ENCODE measurements around the gene PIK3R3.

The PIK3R3 gene

DNA sequence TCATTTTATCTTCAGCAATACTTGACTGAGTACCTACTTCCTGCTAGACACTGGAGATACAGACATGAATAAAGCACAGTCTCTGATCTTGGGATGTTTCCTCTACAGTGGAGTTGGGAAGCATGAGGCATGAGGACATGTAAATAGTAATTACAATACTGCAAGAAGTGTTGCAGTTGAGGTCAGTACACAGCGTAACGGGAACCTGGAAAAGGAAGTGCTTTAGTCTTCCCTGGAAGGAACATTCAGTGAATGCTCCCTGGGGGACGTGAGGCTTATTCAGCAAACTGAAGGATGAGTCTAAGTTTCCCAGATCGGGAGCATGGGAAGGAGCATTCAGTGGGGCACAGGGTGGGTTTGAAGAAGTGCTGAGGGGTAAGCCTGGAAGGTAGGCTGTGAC lies 112.4 kb downstream of the PIK3R3 start:
- no peak for DNase-seq

DNA sequence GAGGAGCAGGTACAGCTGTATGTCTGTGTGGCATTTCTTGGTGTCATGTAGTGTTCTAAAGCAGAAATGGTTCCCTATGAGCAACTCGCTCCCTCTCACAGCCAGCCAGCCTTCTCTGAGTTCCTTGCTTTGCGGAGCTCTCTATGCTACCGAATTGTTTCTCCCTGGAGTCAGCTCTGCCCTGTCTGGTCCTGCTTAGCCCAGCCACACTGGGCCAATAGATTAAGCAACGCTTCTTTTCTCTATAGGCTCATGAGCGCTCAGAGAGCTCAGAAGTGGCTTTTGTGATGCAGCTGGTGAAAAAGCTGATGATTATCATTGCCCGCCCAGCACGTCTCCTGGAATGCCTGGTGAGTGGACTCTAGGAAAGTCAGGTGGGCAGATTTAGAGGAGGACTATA lies 113.1 kb downstream of the PIK3R3 start:
- DNase-seq, result no peak

DNA sequence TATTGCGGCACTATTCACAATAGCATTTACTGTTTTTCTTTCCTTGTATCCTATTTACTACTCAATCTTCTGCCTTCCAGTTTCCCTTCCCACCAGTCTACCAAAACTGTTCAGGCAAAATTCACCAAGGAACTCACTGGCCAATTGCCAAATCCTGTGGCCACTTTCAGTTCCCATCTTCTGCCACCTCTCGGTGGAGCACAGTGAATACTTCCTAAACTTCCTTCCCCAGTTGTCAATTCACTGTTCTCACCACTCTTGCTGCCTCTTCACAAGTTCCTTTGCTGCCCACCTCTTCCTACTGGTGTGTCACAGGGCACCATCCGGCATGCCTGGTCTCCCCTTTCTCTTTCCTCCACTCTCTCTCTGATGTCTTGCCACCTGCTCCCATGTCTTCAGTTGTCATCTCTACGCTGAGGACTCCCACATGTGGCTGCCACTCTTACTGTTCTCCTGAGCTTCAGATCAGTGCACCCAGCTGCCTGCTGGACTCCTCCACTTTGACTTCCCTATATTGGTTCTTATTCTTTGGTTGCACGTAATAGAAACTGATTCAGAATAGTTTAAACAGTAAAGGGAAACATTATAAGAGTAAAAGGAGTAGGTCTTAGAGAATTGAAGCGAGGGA lies 114.4 kb downstream of the PIK3R3 start:
- DNase-seq, result no peak

DNA sequence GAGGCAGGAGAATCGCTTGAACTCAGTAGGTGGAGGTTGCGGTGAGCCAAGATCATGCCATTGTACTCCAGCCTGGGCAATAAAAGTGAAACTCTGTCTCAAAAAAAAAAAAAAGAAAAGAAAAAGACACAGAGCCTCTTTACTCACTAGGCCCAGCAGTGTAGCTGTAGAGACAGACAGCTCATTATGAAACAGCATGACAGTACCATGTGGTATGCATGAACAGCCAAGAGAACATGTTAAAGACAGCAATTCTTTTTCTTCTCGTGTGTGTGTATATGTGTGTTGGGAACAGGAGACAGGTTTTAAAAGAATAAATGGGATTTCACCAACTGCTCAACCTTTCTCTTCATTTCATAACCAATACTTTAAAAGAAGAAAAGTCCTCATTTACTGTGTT lies 118.8 kb downstream of the PIK3R3 start:
- no peak for DNase-seq

DNA sequence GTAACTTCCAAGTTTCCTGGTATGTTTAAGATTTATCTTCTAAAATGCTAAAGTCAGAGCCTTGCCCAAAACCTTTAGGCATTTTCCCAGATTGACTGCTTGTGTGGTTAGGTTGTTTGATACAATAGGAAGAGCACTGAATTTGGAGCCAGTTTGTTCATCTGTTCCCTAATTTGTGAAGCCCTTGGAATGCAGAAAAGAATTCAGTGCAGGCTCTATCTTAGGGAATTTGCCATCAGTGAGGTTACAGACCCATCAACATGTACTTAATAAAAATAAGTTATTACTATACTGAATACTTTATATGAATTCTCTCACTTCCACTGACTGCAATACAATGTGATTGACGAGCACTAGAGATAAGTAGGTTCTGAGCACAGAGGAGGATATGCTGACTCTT lies 120.2 kb downstream of the PIK3R3 start:
- no peak for DNase-seq

DNA sequence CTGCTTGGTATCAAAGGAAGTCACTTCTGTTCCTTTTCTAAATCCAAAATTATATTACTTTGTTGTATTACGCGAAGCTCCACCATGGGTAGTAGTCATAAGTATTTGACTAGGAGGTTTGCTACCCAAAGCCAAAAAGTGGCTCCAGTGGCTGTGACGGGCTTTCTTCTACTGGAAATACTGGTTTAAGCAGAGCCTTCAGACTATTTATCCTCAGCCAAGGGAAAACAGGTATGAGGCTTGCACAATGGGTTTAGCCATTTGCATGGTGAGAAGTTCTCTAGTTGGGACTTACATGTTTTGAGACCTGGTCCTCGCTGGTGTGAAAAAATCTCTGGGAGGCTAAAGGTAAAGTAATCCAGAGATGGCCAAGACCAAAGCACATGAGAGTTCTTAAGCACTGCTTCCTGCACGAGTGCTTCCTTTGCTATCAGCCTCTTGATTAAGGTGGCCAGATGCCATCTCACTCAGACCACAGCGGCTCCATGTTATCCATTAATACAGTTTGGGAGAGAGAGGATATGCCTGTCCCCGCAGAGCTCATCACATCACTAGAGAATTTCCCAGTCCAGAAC lies 121.2 kb downstream of the PIK3R3 start:
- DNase-seq, result no peak

DNA sequence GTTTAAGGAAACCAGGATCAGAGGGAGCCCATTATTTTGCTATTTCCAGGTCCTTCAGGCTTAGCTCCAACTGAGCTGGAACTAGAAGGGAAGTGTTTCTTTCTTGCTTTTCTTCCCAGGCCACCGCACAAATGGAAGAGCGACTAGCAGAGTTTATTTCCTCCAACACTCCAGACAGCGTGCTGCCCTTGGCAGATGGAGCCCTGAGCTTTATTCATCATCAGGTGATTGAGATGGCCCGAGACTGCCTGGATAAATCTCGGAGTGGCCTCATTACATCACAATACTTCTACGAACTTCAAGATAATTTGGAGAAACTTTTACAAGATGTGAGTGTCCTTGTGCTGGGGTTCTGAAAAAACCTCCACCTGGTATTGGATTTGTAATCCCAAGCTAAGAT lies 121.8 kb downstream of the PIK3R3 start:
- no peak for DNase-seq

DNA sequence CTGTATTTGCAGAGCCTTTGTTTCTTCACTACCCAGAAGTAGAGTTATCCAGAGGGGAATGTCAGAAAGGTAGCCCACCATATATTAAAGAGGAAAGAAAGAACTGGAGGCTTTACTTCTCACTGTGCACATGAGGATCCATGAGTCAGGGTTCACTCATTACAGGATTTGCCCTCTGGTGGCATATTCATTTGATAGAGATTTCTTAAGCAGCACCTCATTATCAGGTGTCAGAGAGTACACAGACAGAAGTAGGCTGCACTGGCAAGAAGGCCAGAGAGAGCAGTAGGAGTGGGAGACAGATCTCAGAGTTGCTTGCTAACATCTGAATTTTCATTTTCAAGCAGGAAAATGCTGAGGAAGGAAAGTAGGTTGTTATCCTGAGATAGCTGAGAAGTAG lies 123.8 kb downstream of the PIK3R3 start:
- no peak for DNase-seq

DNA sequence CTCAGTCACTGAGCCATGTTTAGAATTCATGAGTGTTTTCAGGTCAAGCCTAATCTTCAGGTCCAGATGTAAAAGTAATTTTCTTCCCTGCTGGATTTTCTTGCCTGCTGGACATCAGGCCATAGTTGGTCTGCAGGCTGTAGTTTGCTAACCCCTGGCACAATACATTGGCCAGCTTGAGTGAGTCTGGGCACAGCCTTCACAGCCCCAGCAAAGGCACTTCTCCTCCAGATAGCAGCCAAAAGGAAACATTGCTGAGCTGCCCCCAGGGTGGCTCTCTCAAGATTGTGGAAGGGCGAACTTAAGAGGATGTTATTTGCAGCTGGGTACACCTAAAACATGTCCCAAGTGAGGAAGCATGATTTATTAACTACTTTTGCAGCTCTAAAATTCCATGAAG lies 126.8 kb downstream of the PIK3R3 start:
- DNase-seq, result no peak

DNA sequence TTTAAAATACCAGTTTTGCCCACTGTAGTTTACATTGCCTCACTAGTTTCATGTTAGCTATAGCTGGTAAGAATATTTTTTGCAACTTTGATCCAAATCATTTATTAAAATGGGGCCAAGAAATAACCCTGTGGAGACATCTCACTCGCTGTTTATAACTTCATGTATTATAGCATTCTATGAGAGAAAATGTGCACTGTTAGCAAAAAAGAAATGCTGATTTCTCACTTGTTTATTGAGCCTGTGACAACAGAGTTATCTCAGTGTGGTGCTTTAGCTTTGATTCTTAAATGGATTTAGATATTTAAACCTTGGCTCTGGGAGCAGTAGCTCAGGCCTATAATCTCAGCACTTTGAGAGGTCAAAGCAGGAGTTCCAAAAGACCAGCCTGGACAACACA lies 127.9 kb downstream of the PIK3R3 start:
- no peak for DNase-seq

DNA sequence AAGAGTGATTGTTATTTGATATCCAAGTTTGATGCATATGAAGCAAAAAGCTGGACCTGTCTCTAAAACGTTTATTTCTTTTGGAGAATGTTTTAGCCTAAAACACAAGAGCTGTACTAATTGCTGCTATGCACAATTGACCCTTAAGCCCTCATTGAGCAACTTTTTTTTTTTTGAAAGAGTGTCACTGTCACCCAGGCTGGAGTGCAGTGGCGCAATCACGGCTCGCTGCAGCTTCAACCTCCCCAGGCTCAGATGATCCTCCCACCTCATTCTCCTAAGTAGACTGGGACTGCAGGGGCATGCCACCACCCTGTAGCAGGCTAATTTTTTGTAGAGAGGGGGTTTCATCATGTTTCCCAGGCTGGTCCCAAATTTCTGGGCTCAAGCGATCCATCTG lies 129.1 kb downstream of the PIK3R3 start:
- DNase-seq, result no peak

DNA sequence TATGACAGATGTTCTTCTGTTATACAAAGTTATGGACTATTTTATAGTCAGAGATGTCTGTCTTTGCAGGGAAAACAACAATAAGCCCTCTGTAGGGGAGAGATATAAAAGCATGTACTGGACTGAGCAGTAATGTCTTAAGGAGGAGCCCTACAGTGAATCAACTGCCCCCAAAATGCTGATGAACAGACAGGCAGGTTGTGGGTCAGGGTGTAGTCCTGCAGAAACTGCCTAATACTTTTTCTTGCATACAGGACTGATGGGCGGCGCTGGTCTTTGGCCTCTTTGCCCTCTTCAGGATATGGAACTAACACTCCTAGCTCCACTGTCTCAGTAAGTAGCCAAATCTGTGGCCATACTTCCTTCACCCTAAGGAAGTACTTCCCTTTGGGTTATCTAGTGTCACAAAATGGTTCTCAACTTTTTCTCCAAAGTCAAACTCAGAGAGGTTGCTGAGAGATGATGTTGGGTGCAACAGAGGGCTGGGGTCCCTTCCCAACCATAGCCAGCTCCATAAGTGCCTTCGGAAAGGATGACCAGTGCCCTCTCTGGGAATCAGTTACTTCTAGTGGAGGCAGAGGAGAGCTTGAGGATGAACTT lies 129.8 kb downstream of the PIK3R3 start:
- DNase-seq, result no peak

DNA sequence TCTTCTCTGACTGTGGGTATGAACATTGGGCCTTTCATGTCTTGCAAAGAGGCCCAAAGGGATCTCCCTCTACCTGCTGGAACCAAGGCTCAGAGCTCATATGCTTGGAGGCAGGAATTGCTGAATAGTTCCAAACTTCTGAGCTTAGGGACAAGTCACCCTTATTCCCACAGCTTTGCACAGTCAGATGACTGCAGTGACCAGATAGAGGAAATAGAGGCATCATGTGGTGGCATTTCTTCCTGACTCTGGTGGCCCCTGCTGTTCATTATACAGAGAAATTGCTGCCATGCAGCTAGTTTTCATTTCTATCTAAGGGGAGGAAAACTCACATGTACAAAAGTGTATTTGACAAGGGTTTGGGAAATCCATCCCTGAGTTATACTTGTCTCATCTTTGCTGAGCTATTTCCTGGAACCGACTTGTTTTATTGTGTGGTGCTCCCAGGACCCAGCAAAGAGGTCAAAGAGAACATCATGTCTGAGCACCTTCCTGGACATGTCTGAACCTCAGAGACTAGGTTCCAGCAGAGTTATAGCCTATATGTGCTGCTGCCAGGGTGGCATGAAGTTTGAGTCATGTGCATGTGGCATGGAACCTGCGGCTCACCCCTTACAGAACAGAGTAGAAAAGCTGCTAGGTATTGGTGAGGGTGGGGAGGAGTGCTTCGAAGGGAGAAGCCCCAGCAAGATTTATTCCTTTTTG lies 131.2 kb downstream of the PIK3R3 start:
- no peak for DNase-seq

DNA sequence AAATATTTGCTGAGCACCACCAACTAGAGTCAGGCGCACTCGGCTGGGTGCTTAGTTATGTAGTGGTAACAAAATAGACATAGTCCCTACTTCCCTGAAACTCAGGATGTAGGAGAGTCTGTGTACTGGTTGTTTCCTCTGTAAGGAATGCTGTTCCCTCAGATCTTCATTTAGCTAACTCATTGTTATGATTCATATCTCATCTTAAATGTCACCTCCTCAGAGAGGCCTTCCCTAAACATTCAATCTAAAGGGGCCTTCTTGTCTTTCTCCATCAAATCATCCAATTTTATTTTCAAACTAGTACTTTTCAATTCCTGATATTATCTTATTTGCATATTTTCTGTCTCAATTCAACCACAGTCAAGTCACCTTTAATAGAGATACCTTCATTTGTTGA lies 132.9 kb downstream of the PIK3R3 start:
- no peak for DNase-seq

DNA sequence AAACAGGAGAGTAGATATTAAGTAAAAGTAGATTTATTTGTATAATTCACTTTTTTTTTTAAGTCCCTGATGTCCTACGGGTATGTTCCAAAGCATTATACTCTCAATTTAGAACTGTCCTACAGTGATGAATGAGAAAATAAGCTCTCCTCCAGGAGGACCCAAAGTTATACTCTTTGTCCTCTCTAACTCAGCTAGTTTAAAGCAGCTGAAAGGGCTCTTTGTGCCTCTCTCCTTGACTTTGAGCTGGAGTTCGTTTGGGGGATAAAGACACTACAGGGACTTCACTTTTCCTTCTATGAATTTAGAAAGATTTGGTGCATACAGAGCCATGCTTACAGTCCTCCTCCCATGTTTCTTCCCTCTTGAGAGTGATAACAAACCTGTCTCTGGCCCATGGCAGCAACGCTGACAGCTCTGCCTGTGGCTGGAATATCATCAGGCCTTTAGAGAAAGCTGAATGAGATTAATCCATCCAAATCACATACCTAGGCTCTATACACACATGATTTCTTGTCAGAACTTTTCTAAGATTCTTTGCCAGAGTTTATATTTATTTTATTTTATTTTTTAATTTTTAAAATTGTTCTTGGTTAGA lies 134.3 kb downstream of the PIK3R3 start:
- DNase-seq, result no peak

DNA sequence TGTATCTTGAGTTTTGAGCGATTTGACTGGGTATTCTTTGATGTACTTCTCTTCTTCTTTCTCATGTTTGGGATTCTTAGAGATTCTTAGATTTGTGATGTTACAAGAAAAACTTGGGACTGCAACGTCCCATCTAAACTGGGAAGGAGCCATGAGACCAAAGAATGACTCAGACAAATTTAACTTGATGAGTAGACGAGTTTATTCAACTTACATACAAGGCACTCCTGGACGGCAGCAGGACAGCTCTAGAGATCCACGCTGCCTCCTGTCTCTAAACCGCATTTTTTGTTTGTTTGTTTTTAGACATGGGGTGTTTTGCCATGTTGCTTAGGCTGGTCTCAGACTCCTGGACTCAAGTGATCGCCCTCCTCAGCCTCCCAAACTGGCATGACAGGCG lies 137.1 kb downstream of the PIK3R3 start:
- DNase-seq, result no peak

DNA sequence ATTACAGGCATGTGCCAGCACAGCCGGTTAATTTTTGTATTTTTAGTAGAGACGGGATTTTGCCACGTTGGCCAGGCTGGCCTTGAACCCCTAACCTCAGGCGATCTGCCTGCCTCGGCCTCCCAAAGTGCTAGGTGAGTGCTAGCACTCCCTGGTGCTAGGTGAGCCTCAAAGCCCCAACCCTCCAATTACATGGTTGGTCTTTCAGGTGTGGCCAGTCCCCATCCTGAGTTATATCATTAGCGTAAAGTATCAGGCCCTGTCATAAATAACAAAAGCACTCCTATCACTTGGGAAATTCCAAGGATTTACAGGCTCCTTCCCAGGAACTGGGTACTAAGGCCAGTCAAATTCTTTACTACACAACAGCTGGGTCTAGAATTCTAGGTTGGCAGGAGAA lies 138.0 kb downstream of the PIK3R3 start:
- DNase-seq, result no peak
